ENCODE data around the gene NTF4. TPM values are rescaled to one million over a fixed set of nuclear protein-coding genes. Genes with fewer than 3 reads are reported as not detected.

The NTF4 gene
- total RNA-seq, 1 donor from 2014 or later: not detected

DNA sequence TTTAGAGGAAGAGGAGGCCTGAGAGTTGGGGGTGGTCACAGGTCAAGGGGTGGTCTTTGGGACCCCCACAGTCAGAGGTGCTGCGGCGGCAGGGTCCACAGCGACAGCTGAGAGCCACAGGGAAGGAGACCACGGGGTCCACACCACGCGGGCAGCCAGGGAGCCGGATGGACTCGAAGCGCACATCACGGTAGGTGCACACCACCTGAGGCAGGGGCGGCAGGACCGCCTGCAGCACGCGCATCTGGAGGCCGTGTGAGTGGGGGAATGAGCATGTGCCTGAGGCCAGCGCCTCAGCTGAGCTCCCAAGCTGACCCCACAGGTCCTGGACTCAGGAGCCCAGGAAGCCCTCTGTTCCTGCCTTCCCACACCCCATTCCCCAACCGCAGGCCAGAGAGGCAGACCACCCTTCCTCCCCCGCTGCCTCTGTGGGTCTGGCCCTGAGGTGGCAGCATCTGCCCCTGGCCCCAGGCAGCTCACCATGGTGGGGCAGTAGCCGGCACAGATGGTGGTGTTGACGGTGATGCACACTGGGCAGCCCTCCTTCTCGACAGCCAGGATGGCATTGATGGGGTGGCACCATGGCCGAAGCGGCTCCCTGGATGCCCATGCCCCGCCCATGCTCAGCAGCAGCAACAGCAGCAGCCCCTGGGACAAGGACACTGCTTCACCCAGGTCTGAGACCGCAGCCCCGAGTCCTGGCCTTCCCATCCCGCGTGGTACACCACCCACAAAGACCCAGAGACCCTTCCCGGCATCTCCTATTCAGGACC, 48.4 kb downstream of the NTF4 start:
- no peak for ATAC-seq
- no peak for DNase-seq (ENCODE audit: missing footprints)
- intact Hi-C loops (cut with DNase I): loop anchor here (5.0 kb wide), 1 partner anchor 71 kb away; the partner anchor contains the start of gene SNRNP70

DNA sequence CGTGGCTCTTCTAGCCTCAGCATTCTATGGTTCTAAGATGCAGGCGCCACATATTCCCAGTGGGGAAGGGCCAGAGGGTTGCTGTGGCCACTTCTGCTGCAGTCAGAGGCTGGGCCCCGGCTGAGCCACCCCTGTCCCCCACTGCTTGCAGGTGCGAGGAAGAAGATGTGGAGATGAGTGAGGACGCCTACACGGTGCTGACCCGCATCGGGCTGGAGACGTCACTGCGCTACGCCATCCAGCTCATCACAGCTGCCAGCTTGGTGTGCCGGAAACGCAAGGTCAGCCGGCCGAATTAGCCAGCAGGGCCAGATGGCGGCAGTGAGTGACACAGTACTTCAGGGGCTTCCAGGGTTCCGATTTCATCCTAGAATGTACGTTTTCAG, 49.8 kb downstream of the NTF4 start:
- DNase-seq (ENCODE audit: missing footprints) (no peak), ATAC-seq (no peak)
- intact Hi-C loops (cut with DNase I): loop anchor here (5.0 kb wide), 1 partner anchor 72 kb away; the partner anchor contains the start of gene SNRNP70

DNA sequence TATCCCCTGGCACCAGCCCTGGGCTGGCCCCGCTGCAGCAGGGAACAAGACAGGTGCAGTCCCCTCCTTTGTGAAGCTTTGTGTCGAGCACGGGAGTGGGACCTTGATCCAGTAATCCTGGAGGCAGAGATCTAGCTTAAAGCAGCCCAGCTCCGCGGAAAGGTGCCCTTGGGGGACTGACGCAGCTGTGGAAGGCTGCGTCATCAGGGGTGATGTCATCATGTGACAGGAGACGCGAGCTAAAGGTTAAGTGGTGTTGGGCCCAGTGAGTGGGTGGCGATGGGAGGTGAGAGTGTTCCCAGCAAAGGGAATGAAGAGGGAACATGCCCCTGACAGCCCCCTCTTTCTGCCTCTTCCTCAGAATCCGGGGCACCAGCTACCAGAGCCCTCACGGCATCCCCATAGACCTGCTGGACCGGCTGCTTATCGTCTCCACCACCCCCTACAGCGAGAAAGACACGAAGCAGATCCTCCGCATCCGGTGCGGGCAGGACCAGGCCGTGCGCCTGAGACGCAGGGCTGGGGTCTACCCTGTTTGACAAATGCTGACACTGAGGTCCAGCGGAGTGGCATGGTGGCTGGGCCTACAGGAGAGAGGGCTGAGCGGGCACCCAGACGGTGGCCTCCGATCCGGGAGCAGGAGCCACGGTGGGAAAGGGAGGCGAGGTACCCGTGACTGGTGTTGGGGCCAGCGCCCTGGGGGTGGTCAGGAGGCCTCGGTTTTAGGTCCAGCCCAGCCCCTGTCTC, 50.3 kb downstream of the NTF4 start:
- DNase-seq (ENCODE audit: missing footprints) (no peak), ATAC-seq (no peak)
- intact Hi-C loops (cut with DNase I): no loop called here

DNA sequence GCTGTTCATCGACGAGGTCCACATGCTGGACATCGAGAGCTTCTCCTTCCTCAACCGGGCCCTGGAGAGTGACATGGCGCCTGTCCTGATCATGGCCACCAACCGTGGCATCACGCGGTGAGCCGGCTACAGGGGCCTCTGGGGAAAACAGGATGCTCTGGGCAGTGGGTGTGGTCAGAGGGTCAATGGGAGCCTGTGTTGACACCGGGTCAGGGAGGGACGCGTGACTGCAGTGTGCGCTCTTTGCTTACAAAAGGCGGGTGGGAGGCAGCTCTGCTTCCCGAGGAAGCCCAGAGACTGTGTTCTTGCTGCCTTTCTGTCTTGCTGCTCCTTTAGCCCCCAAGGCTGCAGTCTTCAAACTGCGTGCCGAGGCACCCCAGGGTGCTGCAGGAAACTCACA, 53.4 kb downstream of the NTF4 start:
- no peak for ATAC-seq
- DNase-seq (ENCODE audit: missing footprints): no peak
- intact Hi-C loops (cut with DNase I): no loop called here

Other genes starting within 250 kb of the NTF4 start
- gene HSD17B14, start 228.3 kb downstream of the NTF4 start, total RNA-seq: 1.0 TPM
- 23.8 TPM for gene PLEKHA4, start 196.2 kb downstream of the NTF4 start, total RNA-seq
- 64.8 TPM for gene PPP1R15A, start 192.4 kb downstream of the NTF4 start, total RNA-seq
- not detected for gene TULP2, start 166.1 kb downstream of the NTF4 start, total RNA-seq
- 246 TPM for gene NUCB1, start 164.5 kb downstream of the NTF4 start, total RNA-seq
- gene DHDH, start 131.1 kb downstream of the NTF4 start, total RNA-seq: not detected
- 22.4 TPM for gene BAX, start 109.9 kb downstream of the NTF4 start, total RNA-seq
- 1,007 TPM for gene FTL, start 99.5 kb downstream of the NTF4 start, total RNA-seq
- 99.1 TPM for gene GYS1, start 71.5 kb downstream of the NTF4 start, total RNA-seq
- 46.8 TPM for gene RUVBL2, start 70.9 kb downstream of the NTF4 start, total RNA-seq
- not detected for gene LHB, start 47.7 kb downstream of the NTF4 start, total RNA-seq
- not detected for gene CGB3, start 40.5 kb downstream of the NTF4 start, total RNA-seq
- not detected for gene CGB2, start 32.9 kb downstream of the NTF4 start, total RNA-seq
- gene CGB1, start 27.9 kb downstream of the NTF4 start, total RNA-seq: not detected
- gene CGB5, start 21.0 kb downstream of the NTF4 start, total RNA-seq: not detected
- not detected for gene CGB8, start 15.7 kb downstream of the NTF4 start, total RNA-seq
- not detected for gene CGB7, start 7.1 kb downstream of the NTF4 start, total RNA-seq
- 0.81 TPM for gene KCNA7, start 7.9 kb upstream of the NTF4 start, total RNA-seq
- gene SNRNP70, start 20.6 kb upstream of the NTF4 start, total RNA-seq: 110 TPM
- gene LIN7B, start 49.6 kb upstream of the NTF4 start, total RNA-seq: 21.1 TPM
- 1.8 TPM for gene C19orf73, start 54.3 kb upstream of the NTF4 start, total RNA-seq
- gene PPFIA3, start 54.7 kb upstream of the NTF4 start, total RNA-seq: 4.1 TPM
- 843 TPM for gene HRC, start 90.6 kb upstream of the NTF4 start, total RNA-seq
- 28.5 TPM for gene TRPM4, start 93.0 kb upstream of the NTF4 start, total RNA-seq